ENCODE measurements around the gene POLR2E.

- TF ChIP-seq POLR2A (IDR thresholded peaks at IDR 0.05): no peak
- TF ChIP-seq, protein P1, sequence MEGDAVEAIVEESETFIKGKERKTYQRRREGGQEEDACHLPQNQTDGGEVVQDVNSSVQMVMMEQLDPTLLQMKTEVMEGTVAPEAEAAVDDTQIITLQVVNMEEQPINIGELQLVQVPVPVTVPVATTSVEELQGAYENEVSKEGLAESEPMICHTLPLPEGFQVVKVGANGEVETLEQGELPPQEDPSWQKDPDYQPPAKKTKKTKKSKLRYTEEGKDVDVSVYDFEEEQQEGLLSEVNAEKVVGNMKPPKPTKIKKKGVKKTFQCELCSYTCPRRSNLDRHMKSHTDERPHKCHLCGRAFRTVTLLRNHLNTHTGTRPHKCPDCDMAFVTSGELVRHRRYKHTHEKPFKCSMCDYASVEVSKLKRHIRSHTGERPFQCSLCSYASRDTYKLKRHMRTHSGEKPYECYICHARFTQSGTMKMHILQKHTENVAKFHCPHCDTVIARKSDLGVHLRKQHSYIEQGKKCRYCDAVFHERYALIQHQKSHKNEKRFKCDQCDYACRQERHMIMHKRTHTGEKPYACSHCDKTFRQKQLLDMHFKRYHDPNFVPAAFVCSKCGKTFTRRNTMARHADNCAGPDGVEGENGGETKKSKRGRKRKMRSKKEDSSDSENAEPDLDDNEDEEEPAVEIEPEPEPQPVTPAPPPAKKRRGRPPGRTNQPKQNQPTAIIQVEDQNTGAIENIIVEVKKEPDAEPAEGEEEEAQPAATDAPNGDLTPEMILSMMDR (IDR thresholded peaks at IDR 0.05 in 4 of 5, conservative IDR thresholded peaks at IDR 0.05 in 1 of 5): no peak
These were observed 14.6 kb downstream of the POLR2E start for GRCh38 chr19:1080360-1081161.
